Aorta (tissue), 5 donors: ENCODE measurements around the gene CELSR1. TPM values are rescaled to one million over a fixed set of nuclear protein-coding genes. Genes with fewer than 3 reads are reported as not detected.

Experiments
- ATAC-seq: fragments of 200-7000 bp; cut with Tn5 transposase; one replicate; pipeline ENCODE4 v1.9.1; 2022; ENCODE audit warnings: moderate library complexity; ENCODE audit not compliant: low FRiP score
- DNase-seq, 2 donors: peaks; one replicate each; pipeline ENCODE4 v3.0.0-alpha.2; 2020
- H3K27ac ChIP-seq, 2 donors: one replicate each; pipeline ENCODE4 v1.5.1; 2013; ENCODE audit warnings: low read length in 2 of 2, mild to moderate bottlenecking in 2 of 2, moderate library complexity in 2 of 2, control low read depth in 1 of 2, inconsistent platforms in 1 of 2, low read depth in 1 of 2
- H3K27me3 ChIP-seq, 2 donors: one replicate each; pipeline ENCODE4 v1.6.1; 2013; ENCODE audit warnings: control low read depth in 1 of 2, low read length in 1 of 2, mild to moderate bottlenecking in 1 of 2, moderate library complexity in 1 of 2; ENCODE audit not compliant: insufficient read depth in 2 of 2, control insufficient read depth in 1 of 2
- H3K36me3 ChIP-seq, 2 donors: one replicate each; pipeline ENCODE4 v1.6.1; 2013; ENCODE audit warnings: control low read depth in 1 of 2, low read length in 1 of 2, mild to moderate bottlenecking in 1 of 2; ENCODE audit not compliant: insufficient read depth in 2 of 2, control insufficient read depth in 1 of 2
- H3K4me1 ChIP-seq, 2 donors: one replicate each; pipeline ENCODE4 v1.6.1; 2013; ENCODE audit warnings: low read length in 2 of 2, control low read depth in 1 of 2, mild to moderate bottlenecking in 1 of 2, moderate library complexity in 1 of 2; ENCODE audit not compliant: insufficient read depth in 2 of 2, control insufficient read depth in 1 of 2
- H3K4me3 ChIP-seq, 2 donors: one replicate each; pipeline ENCODE4 v1.5.1; 2013; ENCODE audit warnings: low read length in 2 of 2, control low read depth in 1 of 2, mild to moderate bottlenecking in 1 of 2
- H3K9me3 ChIP-seq: one replicate; pipeline ENCODE4 v1.6.1; 2013; ENCODE audit warnings: mild to moderate bottlenecking, low read length; ENCODE audit not compliant: control insufficient read depth
- WGBS, 2 donors: extraction: QIAGEN DNeasy Blood & Tissue Kit; methylation state at CpG; one replicate each; pipeline ENCODE4 v1.1.7; 2013; 5-methylcytosine and 5-hydroxymethylcytosine counted together
- intact Hi-C, 2 donors: fragments of 100-400 bp; cut with DNase I; formaldehyde crosslinking; loops; one replicate each; pipeline versions ENCODE4 v1.14.2 to v1.15.0; 2022
- polyA plus RNA-seq, 2 donors: library from polyadenylated mRNA; stranded (reverse); fragments of 200-250 nt; gene quantifications; one replicate each; pipeline ENCODE4 v1.2.3, GENCODE V29; 2013
- total RNA-seq, 2 donors: library from RNA; stranded (reverse); fragmentation: NEBNext Ultra II Directional; extraction: Animal tissue kit (Norgen Biotek cat#: 25700); gene quantifications; one replicate each; pipeline ENCODE4 v1.2.1, GENCODE V29; 2021
- donor health status: healthy with polysubstance abuse.
- donor health status: Bipolar disorder and iron deficiency.
- donor health status: DM: no; HTN: no; CAD: no.
- donor health status: DM: no; HTN: no; CAD: no.
- donor health status: DM: yes; HTN: yes; CAD: no.

CELSR1 gene
- total and polyA plus RNA-seq, 4 donors, result 0.15 to 3.0 (median 1.3) TPM

- Histone ChIP-seq H3K4me1 (no peaks in the 10 kb centered on the region), H3K4me3 (peak overlapping the region in 1 of 2 donors; percentile 33), H3K27ac (no peak overlapping the region), H3K36me3 (no peaks in the 10 kb centered on the region), H3K9me3 (no peaks in the 10 kb centered on the region), H3K27me3 (no peaks in the 10 kb centered on the region)
- 1% methylated on average over 70 of the region's 70 CpGs for WGBS, 2 donors
- intact Hi-C loops, result no loop called here
- DNase-seq (no peak), ATAC-seq (peak; percentile 29)
These were observed 760 bp upstream of the CELSR1 start for GRCh38 chr22:46537946-46538813.

- WGBS, 2 donors, result 1 to 2% methylated on average over 45 to 118 of the region's 118 CpGs
- ATAC-seq, result no peak
- Histone ChIP-seq H3K27ac (no peak overlapping the region), H3K4me3 (peak overlapping the region; percentile 14 to 33), H3K27me3 (no peaks in the 10 kb centered on the region), H3K36me3 (no peaks in the 10 kb centered on the region), H3K4me1 (no peaks in the 10 kb centered on the region), H3K9me3 (no peaks in the 10 kb centered on the region)
- intact Hi-C loops, result no loop called here
- no peak for DNase-seq
These were observed 739 bp downstream of the CELSR1 start for GRCh38 chr22:46536537-46537224.

- no peak for ATAC-seq
- no peak for DNase-seq
- Histone ChIP-seq H3K27me3 (no peaks in the 10 kb centered on the region), H3K9me3 (no peaks in the 10 kb centered on the region), H3K27ac (no peak overlapping the region), H3K36me3 (no peaks in the 10 kb centered on the region), H3K4me3 (no peak overlapping the region), H3K4me1 (no peaks in the 10 kb centered on the region)
- intact Hi-C loops, result no loop called here
- 73 to 81% methylated on average over 66 to 78 of the region's 78 CpGs for WGBS, 2 donors
These were observed 1.4 kb downstream of the CELSR1 start for GRCh38 chr22:46535876-46536536.

GRCh38 chr22:46534901-46535630 lies 2.4 kb downstream of the CELSR1 start:
- no peak for DNase-seq
- 96 to 98% methylated on average over 45 of the region's 45 CpGs for WGBS, 2 donors
- Histone ChIP-seq H3K27ac (no peak overlapping the region), H3K4me1 (no peaks in the 10 kb centered on the region), H3K36me3 (no peaks in the 10 kb centered on the region), H3K9me3 (no peaks in the 10 kb centered on the region), H3K27me3 (no peaks in the 10 kb centered on the region), H3K4me3 (no peak overlapping the region)
- ATAC-seq, result no peak
- intact Hi-C loops, result no loop called here

GRCh38 chr22:46534177-46534776 lies 3.1 kb downstream of the CELSR1 start:
- WGBS, 2 donors, result 97% methylated on average over 30 of the region's 30 CpGs
- Histone ChIP-seq H3K4me1 (no peaks in the 10 kb centered on the region), H3K9me3 (no peaks in the 10 kb centered on the region), H3K4me3 (no peak overlapping the region), H3K27me3 (no peaks in the 10 kb centered on the region), H3K36me3 (no peaks in the 10 kb centered on the region), H3K27ac (no peak overlapping the region)
- intact Hi-C loops, result no loop called here
- ATAC-seq (no peak), DNase-seq (no peak)

GRCh38 chr22:46533070-46533833 lies 4.2 kb downstream of the CELSR1 start:
- H3K27me3 ChIP-seq, result no peaks in the 10 kb centered on the region
- no peak overlapping the region for H3K27ac ChIP-seq
- intact Hi-C loops, result no loop called here
- ATAC-seq (no peak), DNase-seq (no peak)
- H3K36me3 ChIP-seq, result no peaks in the 10 kb centered on the region
- no peaks in the 10 kb centered on the region for H3K4me1 ChIP-seq
- H3K9me3 ChIP-seq, result no peaks in the 10 kb centered on the region
- WGBS, 2 donors, result 91% methylated on average over 41 of the region's 41 CpGs
- H3K4me3 ChIP-seq, result no peak overlapping the region

- DNase-seq (no peak), ATAC-seq (no peak)
- no peaks in the 10 kb centered on the region for H3K9me3 ChIP-seq
- WGBS, 2 donors, result 73 to 75% methylated on average over 3 of the region's 3 CpGs
- H3K27me3 ChIP-seq, result no peaks in the 10 kb centered on the region
- no peak overlapping the region for H3K27ac ChIP-seq
- no peak overlapping the region for H3K4me3 ChIP-seq
- H3K4me1 ChIP-seq, result no peaks in the 10 kb centered on the region
- intact Hi-C loops, result no loop called here
- no peaks in the 10 kb centered on the region for H3K36me3 ChIP-seq
These were observed 5.0 kb downstream of the CELSR1 start for GRCh38 chr22:46532416-46532815.
